ENCODE results near the gene PTN. TPM values are rescaled to one million over a fixed set of nuclear protein-coding genes. Genes with fewer than 3 reads are reported as not detected.
"Not testable (repeated sequence)": the region's sequence is repeated elsewhere in the genome, so short reads cannot be mapped to it uniquely, and the experiment has no call there.

The PTN gene
- total RNA-seq, 1 donor from 2014 or later = 0.38 TPM

DNA sequence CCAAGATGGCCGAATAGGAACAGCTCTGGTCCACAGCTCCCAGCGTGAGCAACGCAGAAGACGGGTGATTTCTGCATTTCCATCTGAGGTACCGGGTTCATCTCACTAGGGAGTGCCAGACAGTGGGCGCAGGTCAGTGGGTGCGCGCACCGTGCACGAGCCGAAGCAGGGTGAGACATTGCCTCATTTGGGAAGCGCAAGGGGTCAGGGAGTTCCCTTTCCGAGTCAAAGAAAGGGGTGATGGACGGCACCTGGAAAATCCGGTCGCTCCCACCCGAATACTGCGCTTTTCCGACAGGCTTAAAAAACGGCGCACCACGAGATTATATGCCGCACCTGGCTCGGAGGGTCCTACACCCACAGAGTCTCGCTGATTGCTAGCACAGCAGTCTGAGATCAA is 161.9 kb downstream of the PTN start:
- DNase-seq (ENCODE audit: low spot score); ATAC-seq: not testable (repeated sequence)

Measured in left lobe of liver (tissue), 2 donors.